SK-N-SH treated with all-trans-retinoic acid at 6 μM for 48 hours (cell line): ENCODE measurements around the gene SH3RF1.

Experiments
- ATAC-seq: fragments of 200-7000 bp; cut with Tn5 transposase; 3 replicates; pipeline ENCODE4 v1.9.1; 2020; ENCODE audit warnings: mild to moderate bottlenecking, moderate library complexity
- ARNTL ChIP-seq: fragments of 450-650 bp; formaldehyde crosslinking; IDR thresholded peaks from 2 replicates; pipeline ENCODE4 v1.5.0; 2020; ENCODE audit warnings: low read depth, mild to moderate bottlenecking, moderate library complexity, borderline replicate concordance
- BACH2 ChIP-seq: fragments of 250-450 bp; sonication (Bioruptor Pico); IDR thresholded peaks from 2 replicates; pipeline ENCODE4 v1.9.0; 2021; ENCODE audit warnings: mild to moderate bottlenecking, borderline replicate concordance
- CREB5 ChIP-seq: fragments of 250-450 bp; sonication (Bioruptor Pico); IDR thresholded peaks from 2 replicates; pipeline ENCODE4 v1.5.1; 2020; ENCODE audit warnings: low read depth, mild to moderate bottlenecking, moderate library complexity
- CSDC2 ChIP-seq: fragments of 250-450 bp; sonication (Bioruptor Pico); IDR thresholded peaks from 2 replicates; pipeline ENCODE4 v1.5.0; 2020; ENCODE audit warnings: mild to moderate bottlenecking, moderate library complexity
- ESRRG ChIP-seq: fragments of 250-450 bp; sonication (Bioruptor Pico); IDR thresholded peaks from 2 replicates; pipeline ENCODE4 v1.6.1; 2021; ENCODE audit warnings: mild to moderate bottlenecking
- GLIS3 ChIP-seq: fragments of 250-450 bp; sonication (Bioruptor Pico); IDR thresholded peaks from 2 replicates; pipeline ENCODE4 v1.5.0; 2020; ENCODE audit warnings: mild to moderate bottlenecking, moderate library complexity
- ISL1 ChIP-seq: fragments of 250-450 bp; sonication (Bioruptor Pico); IDR thresholded peaks from 2 replicates; pipeline ENCODE4 v2.1.2; 2022; ENCODE audit warnings: mild to moderate bottlenecking, moderate library complexity
- OSR1 ChIP-seq: fragments of 250-450 bp; sonication (Bioruptor Pico); IDR thresholded peaks from 2 replicates; pipeline ENCODE4 v1.8.0; 2022; ENCODE audit warnings: moderate library complexity, mild to moderate bottlenecking, inconsistent platforms
- PATZ1 ChIP-seq: fragments of 250-450 bp; sonication (Bioruptor Pico); IDR thresholded peaks from 2 replicates; pipeline ENCODE4 v1.8.0; 2020; ENCODE audit warnings: mild to moderate bottlenecking, moderate library complexity, borderline replicate concordance
- PPARA ChIP-seq: fragments of 250-450 bp; sonication (Bioruptor Pico); IDR thresholded peaks from 2 replicates; pipeline ENCODE4 v1.5.0; 2020; ENCODE audit warnings: mild to moderate bottlenecking, borderline replicate concordance
- RARB ChIP-seq: fragments of 250-450 bp; sonication (Bioruptor Pico); IDR thresholded peaks from 2 replicates; pipeline ENCODE4 v1.8.0; 2021; ENCODE audit warnings: mild to moderate bottlenecking, moderate library complexity
- SNAI2 ChIP-seq: fragments of 250-450 bp; sonication (Bioruptor Pico); IDR thresholded peaks from 2 replicates; pipeline ENCODE4 v1.5.0; 2020; ENCODE audit warnings: mild to moderate bottlenecking, moderate library complexity
- TCF4 ChIP-seq: fragments of 250-450 bp; sonication (Bioruptor Pico); IDR thresholded peaks from 2 replicates; pipeline ENCODE4 v1.8.0; 2021; ENCODE audit warnings: mild to moderate bottlenecking, moderate library complexity, borderline replicate concordance
- TOX ChIP-seq: fragments of 250-450 bp; sonication (Bioruptor Pico); IDR thresholded peaks from 2 replicates; pipeline ENCODE4 v1.8.0; 2021; ENCODE audit warnings: mild to moderate bottlenecking, moderate library complexity, borderline replicate concordance
- TSHZ2 ChIP-seq: fragments of 250-450 bp; sonication (Bioruptor Pico); IDR thresholded peaks from 2 replicates; pipeline ENCODE4 v1.5.0; 2020; ENCODE audit warnings: mild to moderate bottlenecking, moderate library complexity
- ZC3H10 ChIP-seq: fragments of 250-450 bp; sonication (Bioruptor Pico); IDR thresholded peaks from 2 replicates; pipeline ENCODE4 v1.5.1; 2021; ENCODE audit warnings: mild to moderate bottlenecking, moderate library complexity
- ZFP30 ChIP-seq: fragments of 450-650 bp; formaldehyde crosslinking; IDR thresholded peaks from 2 replicates; pipeline ENCODE4 v1.5.0; 2022; ENCODE audit warnings: mild to moderate bottlenecking, moderate library complexity
- ZNF70 ChIP-seq: fragments of 450-650 bp; formaldehyde crosslinking; IDR thresholded peaks from 2 replicates; pipeline ENCODE4 v1.5.0; 2020; ENCODE audit warnings: mild to moderate bottlenecking, moderate library complexity
- ZNF8 ChIP-seq: fragments of 450-650 bp; formaldehyde crosslinking; IDR thresholded peaks from 2 replicates; pipeline ENCODE4 v1.5.0; 2020; ENCODE audit warnings: mild to moderate bottlenecking, moderate library complexity
- TF ChIP-seq, protein P1 (sequence below): fragments of 250-450 bp; sonication (Bioruptor Pico); IDR thresholded peaks from 2 replicates; pipeline ENCODE4 v1.8.0; 2021; ENCODE audit warnings: low read depth, mild to moderate bottlenecking, moderate library complexity, borderline replicate concordance
- TF ChIP-seq, protein P2 (sequence below): fragments of 250-450 bp; sonication (Bioruptor Pico); IDR thresholded peaks from 2 replicates; pipeline ENCODE4 v1.5.1; 2021; ENCODE audit warnings: mild to moderate bottlenecking, moderate library complexity

SH3RF1 gene

GRCh38 chr4:169137558-169137920, 133.2 kb downstream of the SH3RF1 start:
- ATAC-seq = no peak
- TF ChIP-seq BACH2 (CRISPR knock-in tag) (no peak), OSR1 (CRISPR knock-in tag) (no peak), CREB5 (CRISPR knock-in tag) (no peak), SNAI2 (CRISPR knock-in tag) (no peak), CSDC2 (CRISPR knock-in tag) (no peak), GLIS3 (CRISPR knock-in tag) (no peak), RARB (CRISPR knock-in tag) (no peak), TCF4 (CRISPR knock-in tag) (no peak), ZC3H10 (CRISPR knock-in tag) (no peak), ESRRG (CRISPR knock-in tag) (no peak), ISL1 (CRISPR knock-in tag) (no peak), ARNTL (CRISPR knock-in tag) (no peak), ZNF70 (CRISPR knock-in tag) (no peak), TOX (CRISPR knock-in tag) (no peak), ZNF8 (no peak), TSHZ2 (CRISPR knock-in tag) (no peak), PPARA (no peak), PATZ1 (CRISPR knock-in tag) (no peak)
- TF ChIP-seq, protein P1, sequence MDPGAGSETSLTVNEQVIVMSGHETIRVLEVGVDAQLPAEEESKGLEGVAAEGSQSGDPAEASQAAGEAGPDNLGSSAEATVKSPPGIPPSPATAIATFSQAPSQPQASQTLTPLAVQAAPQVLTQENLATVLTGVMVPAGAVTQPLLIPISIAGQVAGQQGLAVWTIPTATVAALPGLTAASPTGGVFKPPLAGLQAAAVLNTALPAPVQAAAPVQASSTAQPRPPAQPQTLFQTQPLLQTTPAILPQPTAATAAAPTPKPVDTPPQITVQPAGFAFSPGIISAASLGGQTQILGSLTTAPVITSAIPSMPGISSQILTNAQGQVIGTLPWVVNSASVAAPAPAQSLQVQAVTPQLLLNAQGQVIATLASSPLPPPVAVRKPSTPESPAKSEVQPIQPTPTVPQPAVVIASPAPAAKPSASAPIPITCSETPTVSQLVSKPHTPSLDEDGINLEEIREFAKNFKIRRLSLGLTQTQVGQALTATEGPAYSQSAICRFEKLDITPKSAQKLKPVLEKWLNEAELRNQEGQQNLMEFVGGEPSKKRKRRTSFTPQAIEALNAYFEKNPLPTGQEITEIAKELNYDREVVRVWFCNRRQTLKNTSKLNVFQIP (CRISPR knock-in tag) = no peak
- TF ChIP-seq, protein P2, sequence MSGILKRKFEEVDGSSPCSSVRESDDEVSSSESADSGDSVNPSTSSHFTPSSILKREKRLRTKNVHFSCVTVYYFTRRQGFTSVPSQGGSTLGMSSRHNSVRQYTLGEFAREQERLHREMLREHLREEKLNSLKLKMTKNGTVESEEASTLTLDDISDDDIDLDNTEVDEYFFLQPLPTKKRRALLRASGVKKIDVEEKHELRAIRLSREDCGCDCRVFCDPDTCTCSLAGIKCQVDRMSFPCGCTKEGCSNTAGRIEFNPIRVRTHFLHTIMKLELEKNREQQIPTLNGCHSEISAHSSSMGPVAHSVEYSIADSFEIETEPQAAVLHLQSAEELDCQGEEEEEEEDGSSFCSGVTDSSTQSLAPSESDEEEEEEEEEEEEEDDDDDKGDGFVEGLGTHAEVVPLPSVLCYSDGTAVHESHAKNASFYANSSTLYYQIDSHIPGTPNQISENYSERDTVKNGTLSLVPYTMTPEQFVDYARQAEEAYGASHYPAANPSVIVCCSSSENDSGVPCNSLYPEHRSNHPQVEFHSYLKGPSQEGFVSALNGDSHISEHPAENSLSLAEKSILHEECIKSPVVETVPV (CRISPR knock-in tag) = no peak

DNA sequence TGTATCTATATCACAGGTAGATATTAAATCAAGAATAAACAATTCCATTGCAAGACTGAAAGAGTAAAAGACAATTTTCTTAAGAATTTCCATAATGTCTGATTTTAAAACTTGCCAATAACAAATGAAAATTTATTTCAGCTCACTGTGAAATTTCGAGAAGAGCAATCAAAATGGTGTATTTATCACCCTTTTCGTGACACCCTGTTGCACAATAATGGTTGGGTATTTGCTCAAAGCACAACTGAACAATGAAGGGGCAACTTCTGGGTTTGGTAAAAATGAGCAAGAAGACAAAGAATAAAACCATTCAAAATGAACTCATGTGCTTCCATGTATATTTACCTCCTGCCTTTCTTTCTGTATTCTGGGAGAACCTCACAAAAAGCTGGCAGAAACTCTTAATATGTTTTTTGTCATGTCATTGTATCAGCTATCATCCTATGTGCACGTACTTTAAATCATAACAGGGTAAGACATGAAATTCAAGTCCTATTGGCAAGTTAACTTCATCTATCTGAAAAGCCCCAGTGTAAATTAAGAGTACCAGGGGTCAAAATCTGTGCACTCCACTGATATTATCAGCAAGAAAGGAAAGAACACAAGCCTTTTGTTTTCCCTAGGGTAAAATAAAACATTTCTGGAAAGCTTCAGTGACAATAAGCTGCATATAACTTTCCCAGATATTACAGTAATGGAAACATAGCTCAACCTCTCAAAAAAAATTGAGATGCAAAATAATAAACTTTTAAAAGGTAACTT, 133.8 kb downstream of the SH3RF1 start:
- TF ChIP-seq OSR1 (CRISPR knock-in tag) (no peak), ZC3H10 (CRISPR knock-in tag) (no peak), ARNTL (CRISPR knock-in tag) (no peak), ZNF8 (no peak), CSDC2 (CRISPR knock-in tag) (no peak), ESRRG (CRISPR knock-in tag) (no peak), ZFP30 (CRISPR knock-in tag) (no peak)
- TF ChIP-seq, protein P2 (CRISPR knock-in tag) = no peak
- no peak for ATAC-seq
